Smooth muscle cell of the brain vasculature (primary cell): ENCODE measurements around the gene FBXL5.

Experiments
- DNase-seq: peaks from one replicate; pipeline ENCODE4 v3.0.0-alpha.2; 2012; ENCODE audit warnings: low read depth, low spot score

The FBXL5 gene

DNA sequence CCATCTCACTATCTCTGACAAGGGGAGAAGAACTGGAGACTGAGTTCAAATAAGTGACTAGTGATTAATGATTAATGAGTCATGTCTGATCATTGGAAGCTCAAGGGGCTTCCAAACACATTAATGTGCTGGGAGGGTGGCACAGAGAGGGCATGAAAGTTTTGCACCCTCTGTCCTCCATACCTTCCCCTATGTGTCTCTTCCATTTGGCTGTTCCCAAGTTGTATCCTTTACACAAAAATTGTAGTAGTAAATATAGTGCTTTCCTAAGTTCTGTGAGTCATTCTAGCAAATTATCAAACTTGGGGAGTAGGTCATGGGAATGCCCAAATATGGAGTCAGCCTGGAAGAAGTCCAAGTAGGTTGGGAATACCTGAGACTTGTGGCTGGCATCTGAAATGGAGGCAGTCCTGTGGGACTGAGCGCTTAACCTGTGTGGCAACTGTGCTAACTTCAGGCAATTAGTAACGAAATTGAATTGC, 22.4 kb upstream of the FBXL5 start:
- DNase-seq: no peak

DNA sequence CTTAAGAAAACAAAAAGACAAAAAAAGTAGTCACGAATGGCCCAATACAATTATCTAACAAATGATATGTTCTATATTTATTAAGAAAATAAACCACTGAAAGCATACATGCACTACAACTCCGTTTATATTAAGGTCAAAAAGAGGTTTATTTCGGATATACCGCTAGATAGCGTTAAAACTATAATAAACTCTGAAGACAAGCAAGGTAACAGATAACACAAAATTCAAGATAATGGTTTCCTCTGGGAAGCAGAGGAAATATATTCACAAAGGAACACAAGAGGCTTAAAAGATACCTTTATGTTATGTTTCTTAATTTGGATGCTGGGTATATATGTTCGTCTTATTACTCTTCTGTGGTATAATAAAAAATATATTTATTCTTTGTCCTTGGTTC, 21.7 kb upstream of the FBXL5 start:
- no peak for DNase-seq

DNA sequence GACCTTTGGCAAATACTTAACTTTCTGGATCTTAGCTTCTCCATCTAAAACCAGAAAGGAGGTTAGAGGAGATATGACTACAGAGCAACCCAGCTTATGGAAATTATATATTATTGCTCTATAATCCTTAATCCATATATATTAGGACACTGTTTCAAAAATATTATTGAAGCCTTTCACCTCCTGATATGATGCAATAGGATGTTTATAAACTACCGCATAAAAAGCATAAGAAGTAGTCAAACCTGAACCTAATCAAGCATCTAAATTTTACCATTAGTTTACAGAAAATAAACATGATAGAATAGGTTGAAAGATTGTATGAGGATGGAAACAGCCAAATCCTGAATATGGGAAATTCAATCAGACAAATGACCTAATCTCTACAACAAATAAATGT, 20.9 kb upstream of the FBXL5 start:
- no peak for DNase-seq

DNA sequence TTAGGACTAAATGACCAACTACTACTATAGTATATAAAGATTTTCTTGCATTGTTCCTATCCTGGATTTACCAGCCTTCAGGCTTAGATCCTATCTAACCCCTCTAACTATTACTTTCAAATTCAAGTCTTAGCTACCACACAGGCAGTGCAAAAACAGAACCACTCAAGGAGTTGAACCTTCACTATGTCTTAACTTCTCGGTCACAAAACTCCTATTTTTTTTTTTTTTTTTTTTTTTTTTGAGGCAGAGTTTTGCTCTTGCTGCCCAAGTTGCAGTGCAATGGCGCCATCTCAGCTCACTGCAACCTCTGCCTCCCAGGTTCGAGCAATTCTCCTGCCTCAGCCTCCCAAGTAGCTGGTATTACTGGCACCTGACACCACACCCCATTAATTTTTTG, 20.2 kb upstream of the FBXL5 start:
- DNase-seq: no peak

DNA sequence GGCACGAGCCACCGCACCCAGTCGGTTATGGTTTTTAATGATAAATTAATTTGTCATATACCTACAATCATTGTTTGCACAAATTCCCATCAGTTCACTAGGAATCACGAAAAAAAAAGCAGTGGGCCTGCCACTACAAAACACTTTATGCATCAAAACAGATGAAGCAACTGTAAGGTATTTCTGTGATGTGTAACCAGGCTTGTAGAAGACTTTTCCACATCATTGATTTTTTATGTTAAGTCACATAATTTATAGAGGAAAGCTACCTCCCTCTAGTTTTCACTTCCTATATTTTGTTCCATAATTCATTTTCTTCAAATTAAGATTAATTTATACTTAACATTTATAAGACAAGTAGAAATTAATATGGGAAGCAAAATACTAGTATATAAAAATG, 19.8 kb upstream of the FBXL5 start:
- DNase-seq: no peak

DNA sequence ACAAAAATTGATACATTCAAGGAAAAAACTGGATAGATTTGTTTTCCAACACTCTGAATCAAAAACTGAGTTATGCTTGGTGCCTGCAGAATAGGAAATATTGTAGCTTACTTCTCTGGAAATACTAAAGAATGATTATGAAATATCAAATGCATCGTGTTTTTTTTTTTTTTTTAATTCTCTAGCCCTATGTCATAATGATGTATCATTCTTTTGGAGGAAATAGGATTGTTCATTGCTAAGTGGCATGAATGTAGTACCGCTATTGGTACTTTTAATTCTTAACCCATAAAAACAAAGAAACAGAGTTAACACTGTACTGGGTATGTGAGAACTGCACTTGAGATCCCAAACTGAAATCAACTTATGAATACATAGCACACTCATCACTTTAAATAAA, 18.9 kb upstream of the FBXL5 start:
- DNase-seq: no peak

DNA sequence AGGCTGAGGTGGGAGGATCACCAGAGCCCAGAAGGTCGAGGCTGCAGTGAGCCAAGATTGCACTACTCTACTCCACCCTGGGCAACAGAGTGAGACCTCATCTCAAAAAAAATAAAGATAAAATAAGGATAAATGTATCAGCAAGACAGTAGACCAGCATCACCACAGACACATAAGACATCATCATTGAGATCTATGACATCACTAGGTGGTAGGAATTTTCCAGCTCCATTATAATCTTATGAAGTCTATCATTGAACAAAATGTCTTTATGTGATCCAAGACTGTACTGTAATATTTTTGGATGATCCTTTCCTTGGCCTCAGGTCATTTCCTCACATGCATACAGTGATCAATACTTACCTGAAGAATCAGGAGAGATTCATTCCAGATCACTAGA, 18.2 kb upstream of the FBXL5 start:
- DNase-seq: no peak

DNA sequence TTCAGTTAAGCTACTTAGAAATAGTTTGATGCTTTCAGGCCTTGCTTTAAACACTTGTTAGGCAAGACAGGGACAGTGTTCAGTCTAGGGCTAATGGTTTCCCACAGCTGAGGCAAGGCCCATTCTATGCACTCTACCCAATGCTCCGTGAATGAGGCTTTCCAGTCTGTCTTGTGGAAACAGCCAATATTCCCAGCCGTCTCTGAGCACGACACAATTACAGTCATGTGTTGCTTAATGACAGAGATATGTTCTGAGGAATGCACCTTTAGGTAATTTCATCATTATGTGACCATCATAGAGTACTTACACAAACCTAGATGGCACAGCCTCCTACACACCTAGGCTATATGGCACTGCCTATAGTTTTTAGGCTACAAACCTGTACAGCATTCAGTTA, 16.9 kb upstream of the FBXL5 start:
- no peak for DNase-seq

DNA sequence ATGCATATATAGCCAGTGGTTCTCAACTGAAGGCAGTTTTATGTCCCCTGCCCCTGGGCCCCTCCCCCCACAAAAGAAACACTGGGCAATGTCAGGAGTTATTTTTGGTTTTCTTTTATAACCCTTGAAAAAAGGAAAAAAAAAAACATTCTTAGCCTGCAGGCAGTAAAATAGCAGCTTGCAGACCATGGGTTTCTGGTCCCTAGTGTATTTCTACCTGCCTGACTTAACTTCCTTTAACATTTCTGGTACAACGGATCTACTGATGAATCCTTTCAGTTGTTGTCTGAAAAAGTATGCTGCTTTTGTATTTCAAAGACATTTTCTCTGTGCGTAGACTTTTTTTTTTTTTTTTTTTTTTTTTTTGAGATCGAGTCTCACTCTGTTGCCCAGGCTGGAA, 15.4 kb upstream of the FBXL5 start:
- DNase-seq: no peak

DNA sequence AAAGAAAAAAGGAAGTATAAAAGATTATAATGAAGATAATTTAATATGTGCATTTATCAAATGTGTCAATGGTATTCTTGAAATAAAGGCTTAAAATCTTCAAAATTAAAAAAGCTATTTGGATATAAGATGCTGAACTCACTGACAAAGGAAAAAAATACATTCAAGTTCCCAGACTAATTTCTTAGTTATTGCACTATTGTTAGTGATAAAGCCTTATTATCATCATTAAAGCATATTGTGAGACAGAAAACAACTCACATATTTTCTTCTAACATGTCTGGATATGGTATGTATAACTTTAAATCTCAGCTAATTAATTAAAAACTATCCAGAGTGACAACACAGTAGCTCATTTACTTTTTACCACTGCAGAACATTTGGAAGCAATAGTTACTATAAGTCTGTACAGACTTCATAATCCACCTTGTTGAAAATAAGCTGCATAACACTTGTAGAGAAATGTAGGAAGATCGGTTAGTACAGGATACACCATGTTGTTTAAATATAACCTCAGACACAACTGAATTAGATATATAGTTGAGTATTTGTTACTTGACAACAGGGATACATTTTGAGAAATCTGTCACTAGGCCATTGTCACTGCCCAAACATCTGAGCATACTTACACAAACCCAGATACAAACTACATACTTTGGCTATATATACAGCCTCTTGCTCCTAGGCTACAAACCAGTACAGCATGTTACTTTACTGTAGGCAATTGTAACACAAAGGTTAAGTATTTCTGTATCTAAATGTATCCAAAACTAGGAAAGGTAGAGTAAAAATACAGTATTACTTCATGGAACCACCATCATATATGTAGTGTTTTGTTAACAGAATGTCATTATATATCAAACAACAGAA, 13.6 kb upstream of the FBXL5 start:
- no peak for DNase-seq

DNA sequence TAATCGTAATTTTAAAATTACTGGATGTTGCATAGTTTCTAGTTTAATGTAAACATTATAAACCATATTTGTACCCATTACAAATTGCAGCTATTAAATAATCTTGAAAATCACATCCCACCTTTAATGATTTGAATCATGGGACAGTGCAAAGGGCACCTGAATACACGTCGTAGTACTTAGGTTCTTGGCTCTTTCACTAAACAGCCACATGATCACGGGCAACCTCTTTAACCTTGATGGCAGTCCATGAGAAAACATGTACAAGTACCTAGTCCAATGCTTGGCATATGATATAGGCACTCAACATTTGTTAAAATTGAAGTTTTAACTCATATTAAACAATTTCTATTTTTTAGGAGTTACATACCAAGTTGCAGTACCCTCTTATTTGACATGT, 11.8 kb upstream of the FBXL5 start:
- DNase-seq: no peak

DNA sequence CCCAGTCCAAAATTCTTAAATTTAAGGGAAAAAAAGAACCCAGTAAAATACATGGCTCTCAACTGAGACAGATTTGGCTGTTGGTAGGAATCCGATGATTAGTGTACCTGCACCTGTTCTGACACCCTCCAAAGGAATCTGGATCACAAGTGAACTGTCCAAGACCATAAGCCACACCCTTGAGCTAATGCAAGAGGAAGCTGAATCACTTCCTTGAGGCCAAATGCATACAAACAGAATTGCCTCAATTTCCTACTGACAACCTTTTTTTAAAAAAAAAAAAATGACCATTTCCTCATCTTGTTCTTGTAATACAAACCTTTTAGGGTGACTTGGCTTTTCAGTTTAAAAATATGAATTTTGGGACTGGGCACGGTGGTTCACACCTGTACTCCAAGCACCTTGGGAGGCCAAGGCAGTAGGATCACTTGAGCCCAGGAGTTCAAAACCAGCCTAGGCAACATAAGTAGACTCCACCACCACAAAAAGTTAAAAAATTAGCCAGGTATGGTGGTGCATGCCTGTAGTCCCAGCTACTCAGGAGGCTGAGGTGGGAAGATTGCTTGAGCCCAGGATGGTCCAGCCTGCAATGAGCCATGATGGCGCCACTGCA, 10.7 kb upstream of the FBXL5 start:
- no peak for DNase-seq

DNA sequence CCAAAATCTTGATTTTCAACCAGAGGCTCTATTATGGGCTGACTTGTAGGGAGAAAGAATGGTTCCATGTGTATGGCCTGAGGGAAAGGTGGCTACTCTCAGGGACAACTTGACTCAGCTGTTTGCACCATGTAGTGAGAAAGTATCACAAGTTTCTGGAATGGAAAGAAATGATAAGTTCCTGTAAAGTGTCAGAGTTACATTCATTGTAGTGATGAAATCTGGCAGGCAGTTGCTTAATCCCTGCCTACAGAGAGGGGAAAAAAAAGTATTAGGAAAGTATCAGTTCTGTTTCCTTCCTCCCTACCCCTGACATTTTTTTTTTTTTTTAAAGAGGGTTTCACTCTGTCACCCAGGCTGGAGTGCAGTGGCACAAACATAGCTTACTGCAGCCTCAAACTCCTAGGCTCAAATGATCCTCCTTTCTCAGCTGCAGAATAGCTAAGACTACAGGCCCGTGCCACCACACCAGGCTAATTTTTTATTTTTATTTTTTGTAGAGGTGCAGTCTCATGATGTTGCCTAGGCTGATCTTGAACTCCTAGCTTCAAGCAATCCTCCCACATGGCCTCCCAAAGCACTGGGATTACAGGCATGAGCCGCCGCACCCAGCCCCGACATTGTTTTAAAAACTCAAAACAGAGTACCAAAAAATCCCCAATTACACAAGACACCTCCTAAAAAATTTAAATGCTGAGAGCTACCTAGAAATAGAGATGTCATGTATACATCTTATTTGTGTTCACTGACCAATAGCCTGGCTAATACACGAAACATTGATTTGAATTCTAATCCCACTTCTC, 4.8 kb upstream of the FBXL5 start:
- DNase-seq: no peak

DNA sequence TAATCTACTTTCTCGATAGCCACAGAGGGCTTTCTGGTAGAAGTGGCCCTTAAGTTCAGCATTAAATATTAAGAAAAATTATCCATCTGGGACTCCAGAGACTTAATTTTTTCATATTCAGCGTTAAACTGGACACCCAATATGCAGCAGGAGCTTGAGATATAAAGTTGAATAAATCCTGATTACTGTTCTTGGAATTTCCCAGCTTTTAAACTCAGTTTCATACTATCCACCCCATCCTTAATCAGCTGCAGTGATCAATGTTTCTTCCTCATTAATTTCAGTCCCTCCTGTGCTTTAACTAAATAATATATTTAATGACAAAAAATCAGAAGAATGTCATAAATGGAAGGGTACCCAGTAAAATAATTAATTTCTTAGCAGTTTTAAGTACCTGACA, 3.6 kb upstream of the FBXL5 start:
- DNase-seq: no peak

DNA sequence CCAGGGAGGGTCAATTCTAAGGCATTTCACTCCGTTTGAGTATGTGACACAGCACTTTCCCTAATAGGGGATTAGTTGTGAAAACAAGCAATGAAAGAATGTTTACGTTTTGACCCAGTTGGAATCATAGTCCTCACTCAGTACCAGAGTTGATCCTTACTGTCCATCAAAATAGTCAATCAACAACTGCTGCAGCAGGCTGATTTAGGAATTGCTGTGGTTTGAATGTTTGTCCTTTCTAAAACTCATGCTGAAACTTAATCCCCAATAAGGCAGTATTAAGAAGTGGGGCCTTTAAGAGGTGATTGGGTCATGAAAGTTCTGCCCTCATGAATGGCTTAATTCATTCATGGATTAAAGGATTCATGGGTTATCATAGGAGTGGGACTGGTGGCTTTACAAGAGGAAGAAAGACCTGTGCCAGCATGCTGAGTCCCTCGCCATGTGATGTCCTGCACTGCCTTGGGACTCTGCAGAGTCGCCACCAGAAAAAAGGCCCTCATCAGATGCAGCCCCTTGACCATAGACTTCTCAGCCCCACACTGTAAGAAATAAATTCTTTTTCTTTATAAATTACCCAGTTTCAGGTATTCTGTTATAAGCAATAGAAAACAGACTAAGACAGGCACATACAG, 3.1 kb upstream of the FBXL5 start:
- DNase-seq: no peak

DNA sequence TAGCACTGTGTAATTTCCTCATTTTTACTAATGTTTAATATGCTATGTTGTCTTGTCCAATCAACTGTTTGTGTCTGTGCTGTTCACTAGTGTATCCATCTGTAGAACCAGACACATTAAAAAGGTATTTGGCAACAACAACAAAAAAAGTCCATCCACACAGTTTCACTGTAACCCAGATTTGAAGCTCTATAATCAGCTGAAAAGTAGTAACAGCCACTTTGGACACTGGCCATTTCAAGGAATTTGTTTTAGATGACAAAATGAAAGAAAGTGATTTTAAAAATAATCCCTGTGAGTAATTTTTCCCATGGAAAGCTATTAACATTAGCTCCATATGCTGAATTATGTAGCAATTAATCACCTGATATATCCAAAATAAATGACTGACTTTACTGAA, 2.2 kb upstream of the FBXL5 start:
- DNase-seq: no peak

DNA sequence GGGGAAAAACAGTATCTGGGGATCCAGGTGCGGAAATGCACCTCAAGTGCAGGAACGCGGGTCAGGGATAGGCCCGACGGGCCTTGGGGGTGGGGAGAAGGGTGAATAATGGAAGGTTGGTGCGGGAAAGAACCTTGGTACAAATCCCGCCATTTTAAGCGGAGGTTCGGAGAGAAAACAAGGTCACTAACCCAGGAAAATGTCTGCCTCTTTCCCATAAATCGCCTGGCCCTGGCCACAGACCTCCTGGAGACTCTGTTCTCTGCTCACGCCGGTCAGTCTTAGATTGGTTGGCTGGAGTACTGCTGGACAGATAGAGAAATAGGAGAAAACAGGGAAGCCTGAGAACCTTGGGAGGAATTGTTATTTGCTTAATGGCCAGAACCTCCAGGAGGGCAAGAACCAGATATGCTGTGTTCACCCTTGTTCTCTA, 897 bp upstream of the FBXL5 start:
- no peak for DNase-seq

DNA sequence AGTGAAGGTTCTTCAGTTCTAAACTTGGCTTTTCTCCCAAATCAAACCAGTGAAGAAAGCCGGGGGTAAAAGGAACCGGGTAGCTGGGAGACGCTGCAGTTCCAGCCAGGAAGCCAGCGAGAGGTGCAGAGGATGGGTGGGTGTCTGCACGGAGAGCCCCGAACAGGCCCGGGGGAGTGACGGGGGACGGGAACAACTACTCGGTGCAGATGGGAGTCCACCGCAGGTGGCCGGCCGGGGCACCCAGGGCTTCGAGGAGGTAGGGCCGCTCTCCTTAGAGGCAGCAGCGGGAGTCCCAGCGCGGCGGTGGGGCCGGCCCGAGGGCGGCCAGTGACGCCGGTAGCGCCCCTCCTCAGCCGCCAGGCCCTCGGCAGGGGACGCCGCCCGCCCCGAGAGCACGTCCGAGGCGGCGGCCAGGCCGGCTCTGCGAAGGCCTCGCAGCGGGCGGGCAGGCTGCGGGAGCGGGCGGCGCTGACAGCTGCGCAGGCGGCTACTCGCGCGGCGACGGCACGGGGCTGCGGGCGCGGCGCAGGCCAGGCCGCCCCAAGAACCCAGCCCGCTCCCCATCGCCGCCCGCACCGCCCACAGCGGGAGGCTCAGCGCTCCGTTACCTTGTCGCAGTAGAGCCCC, 449 bp downstream of the FBXL5 start:
- no peak for DNase-seq

DNA sequence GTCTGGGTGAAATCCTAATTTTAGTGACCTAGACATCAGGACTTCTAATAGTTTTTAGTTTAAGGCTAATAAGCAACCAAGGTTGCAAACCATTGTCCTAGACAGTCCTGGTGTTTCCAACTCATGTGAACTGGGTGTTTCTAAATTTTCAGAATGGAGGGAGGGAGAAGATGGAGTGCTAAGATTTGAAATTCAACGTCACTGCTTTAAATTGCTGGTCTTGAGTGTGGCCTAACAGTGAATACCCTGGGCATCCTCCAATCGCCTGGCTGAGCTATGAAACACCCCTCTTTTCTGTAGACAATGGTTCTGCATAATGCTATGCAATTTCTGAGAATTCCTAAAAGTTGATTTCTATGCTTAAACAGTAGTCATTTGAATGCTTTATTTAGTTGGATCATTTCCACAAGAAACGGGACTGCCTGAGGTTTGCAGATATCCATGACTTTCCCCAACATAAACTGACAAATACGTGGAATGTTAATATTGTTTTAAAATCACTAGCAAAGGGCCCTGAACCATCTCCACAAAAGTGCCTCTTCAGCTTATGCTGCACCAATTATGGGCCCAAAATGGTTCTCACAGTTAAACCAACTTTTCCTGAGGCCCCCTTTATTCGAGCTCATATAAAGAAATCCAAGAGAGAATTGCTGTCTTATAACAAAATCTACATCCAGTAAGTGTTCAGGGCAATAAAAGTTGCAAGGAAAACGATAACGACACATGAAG, 1.1 kb downstream of the FBXL5 start:
- no peak for DNase-seq

DNA sequence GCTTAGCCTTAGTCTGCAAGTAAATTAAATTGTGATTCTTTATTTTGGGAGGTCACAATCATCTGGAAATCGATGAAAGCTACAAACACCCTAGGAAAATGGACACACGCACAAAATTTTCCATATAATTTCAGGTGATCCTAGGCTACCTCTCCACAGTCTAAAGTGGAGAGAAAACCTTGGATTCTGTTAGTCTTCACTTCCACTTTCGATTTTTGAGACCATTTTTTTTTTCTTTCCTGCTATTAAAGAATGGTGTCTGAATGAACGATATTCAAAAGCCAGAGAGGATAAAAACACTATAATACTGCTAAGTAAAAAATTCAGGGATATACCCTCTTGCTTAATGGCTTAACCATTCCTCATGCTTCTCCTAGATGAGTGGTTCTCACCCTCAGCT, 1.7 kb downstream of the FBXL5 start:
- no peak for DNase-seq

DNA sequence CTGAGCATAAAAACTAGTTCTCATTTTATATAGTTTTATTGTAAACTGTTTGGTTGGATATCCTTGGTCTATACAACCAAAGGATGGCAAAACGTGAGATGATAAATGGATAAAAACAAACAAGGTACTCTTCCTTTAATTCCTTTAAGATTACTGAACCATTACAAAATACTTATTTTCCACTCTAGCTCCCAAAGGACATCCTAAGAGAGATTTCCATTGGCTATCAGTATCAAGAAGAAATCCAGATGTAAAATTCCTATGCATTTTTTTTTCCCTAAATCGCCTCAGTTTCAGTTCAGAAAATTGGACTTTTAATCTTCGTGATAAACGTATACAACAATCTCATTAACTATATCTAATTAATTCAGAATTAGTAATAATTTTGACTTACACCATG, 2.3 kb downstream of the FBXL5 start:
- no peak for DNase-seq
